AG09309 (cell line): ENCODE data around the gene DRICH1.
"Not testable (repeated sequence)": the region's sequence is repeated elsewhere in the genome, so short reads cannot be mapped to it uniquely, and the experiment has no call there.

Source experiments
- DNase-seq: peaks from one replicate; pipeline ENCODE4 v3.0.0-alpha.2; 2010; ENCODE audit warnings: low read depth
- H3K4me3 ChIP-seq: 2 replicates; pipeline ENCODE4 v1.5.1; 2011; ENCODE audit warnings: mild to moderate bottlenecking, low read depth, low read length, moderate library complexity; ENCODE audit not compliant: control insufficient read depth
- TF ChIP-seq, protein P1 (sequence below): IDR thresholded peaks from 2 replicates; pipeline ENCODE4 v1.5.1; 2011; ENCODE audit warnings: mild to moderate bottlenecking, low read depth, low read length, inconsistent platforms; ENCODE audit not compliant: insufficient read depth, control insufficient read depth; ENCODE audit errors: missing control alignments

DRICH1 gene

GRCh38 chr22:23598805-23599518, 33.2 kb downstream of the DRICH1 start:
- DNase-seq, result no peak
- no peak overlapping the region for H3K4me3 ChIP-seq
- TF ChIP-seq, protein P1, sequence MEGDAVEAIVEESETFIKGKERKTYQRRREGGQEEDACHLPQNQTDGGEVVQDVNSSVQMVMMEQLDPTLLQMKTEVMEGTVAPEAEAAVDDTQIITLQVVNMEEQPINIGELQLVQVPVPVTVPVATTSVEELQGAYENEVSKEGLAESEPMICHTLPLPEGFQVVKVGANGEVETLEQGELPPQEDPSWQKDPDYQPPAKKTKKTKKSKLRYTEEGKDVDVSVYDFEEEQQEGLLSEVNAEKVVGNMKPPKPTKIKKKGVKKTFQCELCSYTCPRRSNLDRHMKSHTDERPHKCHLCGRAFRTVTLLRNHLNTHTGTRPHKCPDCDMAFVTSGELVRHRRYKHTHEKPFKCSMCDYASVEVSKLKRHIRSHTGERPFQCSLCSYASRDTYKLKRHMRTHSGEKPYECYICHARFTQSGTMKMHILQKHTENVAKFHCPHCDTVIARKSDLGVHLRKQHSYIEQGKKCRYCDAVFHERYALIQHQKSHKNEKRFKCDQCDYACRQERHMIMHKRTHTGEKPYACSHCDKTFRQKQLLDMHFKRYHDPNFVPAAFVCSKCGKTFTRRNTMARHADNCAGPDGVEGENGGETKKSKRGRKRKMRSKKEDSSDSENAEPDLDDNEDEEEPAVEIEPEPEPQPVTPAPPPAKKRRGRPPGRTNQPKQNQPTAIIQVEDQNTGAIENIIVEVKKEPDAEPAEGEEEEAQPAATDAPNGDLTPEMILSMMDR, result no peak

DNA sequence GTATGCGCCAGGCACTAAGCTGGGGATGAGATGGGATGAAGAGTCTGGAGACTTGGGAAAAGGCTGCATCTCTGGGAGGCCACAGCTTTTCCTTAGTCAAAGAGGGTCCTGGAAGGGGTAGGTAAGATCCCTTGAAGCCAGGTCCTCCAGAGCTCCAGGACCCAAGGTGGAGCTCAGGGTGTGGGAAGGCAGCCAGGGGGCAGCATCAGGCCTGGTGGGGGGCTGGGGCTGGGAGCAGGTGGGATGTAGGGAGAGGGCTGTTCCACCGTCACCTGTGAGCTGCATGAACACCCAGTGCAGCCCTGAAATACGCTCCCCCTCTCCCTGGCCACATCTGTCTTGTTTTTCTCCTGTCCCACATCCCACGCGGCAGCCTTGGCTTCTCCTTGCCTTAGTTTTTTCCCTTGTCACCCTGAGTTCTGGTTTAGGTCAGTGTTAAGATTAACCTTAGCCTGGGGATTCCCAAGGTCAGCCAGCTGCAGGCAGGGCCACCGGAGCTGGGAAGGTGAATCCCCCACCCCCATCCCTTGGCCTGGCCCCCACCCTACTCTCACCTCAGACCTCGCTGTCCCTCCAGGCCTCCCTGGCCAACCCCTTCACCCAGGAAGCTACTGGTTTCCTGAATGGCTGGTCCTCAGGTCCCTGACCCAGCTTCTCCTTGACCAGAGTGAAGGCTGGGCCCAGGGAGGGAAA, 34.4 kb downstream of the DRICH1 start:
- not testable (repeated sequence) for H3K4me3 ChIP-seq, DNase-seq

DNA sequence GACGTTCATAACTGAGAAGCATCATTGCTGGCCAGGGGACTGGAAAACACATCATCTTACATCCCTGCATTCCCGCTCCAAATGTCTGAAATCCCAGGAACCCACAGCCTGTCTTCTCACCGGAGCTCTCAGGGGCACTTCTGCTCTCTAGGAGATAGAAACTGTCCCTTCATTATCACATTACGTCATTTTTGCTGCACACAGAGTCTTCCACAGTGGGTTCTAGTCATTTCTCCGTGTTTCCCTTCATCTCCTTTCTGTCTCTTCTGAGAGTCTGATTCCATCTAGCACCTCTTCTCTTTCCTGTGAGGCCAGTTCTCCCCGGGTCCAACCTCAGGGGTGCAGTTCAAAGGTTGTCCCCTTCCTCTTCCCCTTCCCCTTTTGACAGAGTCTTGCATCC, 36.2 kb downstream of the DRICH1 start:
- not testable (repeated sequence) for H3K4me3 ChIP-seq, DNase-seq

DNA sequence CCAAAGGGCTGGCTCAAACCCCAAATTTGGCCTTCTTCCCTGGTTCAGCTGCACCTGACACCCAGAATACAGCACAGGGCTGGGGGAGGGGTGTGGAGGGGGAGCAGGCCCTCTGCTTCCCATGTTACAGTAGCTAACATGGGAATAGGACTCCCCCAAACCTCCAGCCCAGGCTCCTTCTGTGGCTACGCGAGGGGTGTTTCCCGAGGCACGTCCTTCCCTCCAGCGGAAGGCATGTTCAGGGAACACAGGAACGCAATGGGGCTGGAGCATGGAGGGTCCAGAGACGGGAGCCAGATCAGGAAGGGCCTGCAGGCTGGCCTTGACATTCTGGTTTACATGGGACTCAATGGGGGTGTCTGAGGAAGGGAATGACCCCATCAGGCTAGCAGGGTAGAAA, 40.3 kb downstream of the DRICH1 start:
- TF ChIP-seq, protein P1, result no peak
- DNase-seq, result no peak

DNA sequence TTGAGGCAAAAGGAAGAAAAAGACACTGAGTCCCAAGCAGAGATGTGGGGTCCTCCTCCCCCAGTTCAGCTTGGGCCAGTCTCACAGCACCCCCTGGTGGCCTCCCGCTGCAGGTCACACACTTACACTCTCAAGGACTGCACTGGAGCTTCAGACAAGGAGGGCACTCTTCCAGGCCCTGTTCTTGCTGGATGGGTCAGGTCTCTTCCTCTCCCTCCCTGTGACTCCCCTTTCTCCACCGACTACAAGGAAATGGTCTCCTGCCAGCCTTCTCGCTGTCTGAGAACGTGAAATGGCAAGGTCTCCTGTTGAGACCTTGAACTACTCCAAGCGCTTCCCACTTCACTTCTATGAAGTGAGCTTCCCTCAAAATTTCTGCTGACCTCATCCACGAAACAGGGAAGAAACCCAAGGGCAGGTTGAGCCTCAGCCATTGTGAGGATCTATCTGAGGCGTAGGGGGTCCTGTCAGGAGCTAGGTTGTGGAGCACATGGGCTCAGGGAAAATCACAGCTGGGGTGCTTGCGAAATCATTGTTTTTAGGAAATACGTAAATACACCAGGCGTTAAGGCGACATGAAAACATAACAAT, 40.8 kb downstream of the DRICH1 start:
- peak; percentile 7 for DNase-seq
- TF ChIP-seq, protein P1, result peak; percentile 94
- H3K4me3 ChIP-seq, result no peak overlapping the region

More for the DNA sequence above, 40.3 kb downstream of the DRICH1 start:
- H3K4me3 ChIP-seq, result no peak overlapping the region

- DNase-seq, result no peak
- TF ChIP-seq, protein P1, result no peak
- no peak overlapping the region for H3K4me3 ChIP-seq
These were observed 48.3 kb downstream of the DRICH1 start for GRCh38 chr22:23583836-23584235.

DNA sequence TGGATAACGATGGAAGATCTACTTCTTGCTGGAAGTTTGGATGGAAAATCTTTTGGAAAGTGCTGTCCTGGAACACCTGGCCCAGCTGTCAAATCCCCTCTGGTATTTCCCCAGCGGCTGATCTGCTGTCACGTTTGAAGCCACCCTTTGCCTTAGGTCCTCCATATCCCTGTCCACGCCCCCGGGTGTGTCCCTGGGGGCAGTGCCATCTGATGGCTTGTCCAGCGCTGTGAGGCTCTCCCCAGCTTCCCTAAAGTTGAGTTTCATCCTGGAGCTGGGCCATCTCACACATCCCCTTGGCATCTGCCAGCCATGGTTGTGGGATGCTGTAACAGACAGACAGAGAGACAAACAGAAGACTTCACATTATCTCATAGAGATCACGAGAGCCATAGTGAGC, 49.0 kb downstream of the DRICH1 start:
- H3K4me3 ChIP-seq, result no peak overlapping the region
- DNase-seq, result no peak
- TF ChIP-seq, protein P1, result no peak
